Activated naive CD8-positive, alpha-beta T cell treated with anti-CD3 and anti-CD28 coated beads, Interleukin-2, amount 10 ng/mL, durations not matched to agents 7 days and 5 days (primary cell): ENCODE measurements around the gene DPYD. TPM values are rescaled to one million over a fixed set of nuclear protein-coding genes. Genes with fewer than 3 reads are reported as not detected.
A peak's percentile ranks its signal among the peaks of the same experiment; 100 is the strongest.

Source experiments
- ATAC-seq: fragments of 150-1000 bp; cut with Tn5 transposase; one replicate; pipeline ENCODE4 v1.10.0; 2021; ENCODE audit warnings: low read depth, moderate library complexity
- POLR2A ChIA-PET: fragments of 350-600 bp; sonication (Branson Sonifier 250); formaldehyde crosslinking; loops from one replicate; lab custom pipeline; 2021; ENCODE audit warnings: antibody characterized with exemption; lab: Charles Lee
- DNase-seq: peaks from one replicate; pipeline ENCODE4 v3.0.0; 2021
- H3K27ac Mint-ChIP-seq: one replicate; pipeline ENCODE4 v1.8.0; 2022; ENCODE audit warnings: mild to moderate bottlenecking, mixed read lengths
- H3K27me3 Mint-ChIP-seq: one replicate; pipeline ENCODE4 v1.8.0; 2022; ENCODE audit warnings: mild to moderate bottlenecking, moderate library complexity, mixed read lengths
- H3K36me3 Mint-ChIP-seq: one replicate; pipeline ENCODE4 v1.8.0; 2021; ENCODE audit warnings: mild to moderate bottlenecking, mixed read lengths
- H3K4me1 Mint-ChIP-seq: one replicate; pipeline ENCODE4 v1.8.0; 2021; ENCODE audit warnings: mixed read lengths
- H3K4me3 Mint-ChIP-seq: one replicate; pipeline ENCODE4 v1.8.0; 2022; ENCODE audit warnings: mild to moderate bottlenecking, moderate library complexity, mixed read lengths
- H3K9me3 Mint-ChIP-seq: one replicate; pipeline ENCODE4 v1.8.0; 2021; ENCODE audit warnings: mixed read lengths
- total RNA-seq, 2 experiments: library from RNA; stranded (reverse); gene quantifications; one replicate each; pipeline ENCODE4 v1.2.3, GENCODE V29; 2021

The DPYD gene
- total RNA-seq, 2 experiments from 2014 or later, result 42.0 to 42.3 TPM

DNA sequence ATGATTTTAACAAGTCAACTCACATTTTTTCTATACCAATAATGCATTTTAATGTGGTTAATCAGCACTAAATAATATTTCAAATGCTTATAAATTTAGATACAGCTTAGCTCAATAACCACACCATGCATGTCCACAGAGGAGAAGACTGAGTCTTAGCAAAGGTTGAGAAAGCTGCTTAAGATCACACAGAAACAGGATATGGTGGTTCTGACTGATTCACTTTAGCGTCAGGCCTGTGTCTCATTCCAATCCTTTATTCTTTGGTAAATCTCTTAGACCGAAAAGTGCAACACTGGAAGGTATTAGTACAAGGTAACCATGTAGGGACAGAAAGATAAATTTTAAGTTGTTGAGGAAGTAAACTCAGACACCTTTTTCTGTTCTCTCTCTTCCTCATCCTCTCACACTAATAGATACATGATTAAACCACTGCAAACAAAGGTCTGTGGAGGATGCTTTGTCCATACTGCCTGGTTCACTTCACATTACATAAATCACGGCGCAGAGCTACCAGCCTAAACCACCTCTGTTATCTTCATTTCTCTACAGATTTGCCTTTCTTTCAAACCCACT, 139.0 kb downstream of the DPYD start:
- H3K4me3 Mint-ChIP-seq, result no peak overlapping the region
- ATAC-seq, result peak; percentile 63
- peaks cover 9% of the 10 kb centered on the region for H3K4me1 Mint-ChIP-seq
- H3K27me3 Mint-ChIP-seq, result no peaks in the 10 kb centered on the region
- no peaks in the 10 kb centered on the region for H3K9me3 Mint-ChIP-seq
- DNase-seq, result no peak
- POLR2A ChIA-PET, result no interaction called here
- H3K27ac Mint-ChIP-seq, result no peak overlapping the region
- H3K36me3 Mint-ChIP-seq, result peaks cover 2% of the 10 kb centered on the region

DNA sequence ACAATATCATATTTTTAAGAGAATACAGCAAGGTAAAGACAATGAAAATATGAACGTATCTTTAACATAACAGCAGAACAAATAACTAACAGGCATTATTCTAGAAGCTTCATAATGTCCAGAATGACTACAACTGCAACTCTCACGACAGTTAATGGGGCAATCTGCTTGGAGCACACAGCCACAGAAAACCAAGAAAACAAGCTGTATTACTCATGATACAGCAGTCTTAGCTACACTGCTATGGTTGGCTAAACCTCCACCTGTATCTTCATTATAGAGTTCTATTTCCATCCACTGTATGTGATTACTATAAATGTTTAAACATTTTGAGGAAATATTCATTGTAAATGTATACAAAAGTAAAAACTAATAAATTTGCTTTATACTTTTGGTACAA, 139.9 kb downstream of the DPYD start:
- POLR2A ChIA-PET, result no interaction called here
- no peak overlapping the region for H3K27ac Mint-ChIP-seq
- no peaks in the 10 kb centered on the region for H3K27me3 Mint-ChIP-seq
- peaks cover 2% of the 10 kb centered on the region for H3K36me3 Mint-ChIP-seq
- ATAC-seq, result no peak
- H3K4me3 Mint-ChIP-seq, result no peak overlapping the region
- H3K9me3 Mint-ChIP-seq, result no peaks in the 10 kb centered on the region
- H3K4me1 Mint-ChIP-seq, result peaks cover 9% of the 10 kb centered on the region
- DNase-seq, result no peak

DNA sequence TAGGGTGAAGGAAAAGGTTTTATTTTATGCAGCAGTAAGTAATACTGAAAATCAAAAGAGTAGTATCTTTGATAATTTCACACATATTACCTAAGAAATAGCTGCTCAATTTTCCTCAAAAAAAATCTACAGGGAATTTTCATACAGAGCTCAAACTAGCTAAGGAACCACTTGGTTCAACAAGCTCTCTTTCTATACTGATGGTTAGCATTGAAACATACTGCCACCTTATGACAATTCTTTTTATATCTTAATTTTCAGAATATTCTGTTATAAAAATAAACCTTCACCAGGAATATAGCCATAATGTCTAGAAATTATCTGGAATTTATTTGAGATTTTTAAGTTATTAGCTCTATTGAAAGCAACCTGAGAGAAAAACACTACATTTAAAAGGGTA, 142.1 kb downstream of the DPYD start:
- Mint-ChIP-seq H3K27me3 (no peaks in the 10 kb centered on the region), H3K36me3 (peaks cover 2% of the 10 kb centered on the region), H3K27ac (no peak overlapping the region), H3K4me3 (no peak overlapping the region), H3K4me1 (peaks cover 9% of the 10 kb centered on the region), H3K9me3 (no peaks in the 10 kb centered on the region)
- no peak for ATAC-seq
- POLR2A ChIA-PET, result no interaction called here
- no peak for DNase-seq

DNA sequence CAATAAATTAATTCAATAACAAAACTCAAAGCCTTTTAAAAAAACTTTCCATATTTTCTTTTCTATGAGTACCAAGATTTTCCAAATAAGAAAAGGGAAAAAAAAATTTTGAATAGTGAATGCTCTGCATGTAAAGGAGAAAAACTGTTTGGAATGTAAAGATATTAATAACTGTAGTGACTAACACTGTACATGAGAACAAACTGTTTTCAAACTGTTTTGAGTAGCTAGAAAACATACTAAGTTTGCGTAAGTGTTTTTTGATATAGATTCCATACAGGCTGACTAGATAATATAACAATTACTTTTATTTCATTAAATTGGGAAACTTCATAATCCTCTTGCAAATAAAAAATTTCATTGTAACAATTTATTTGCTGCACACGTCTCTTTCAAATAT, 150.5 kb downstream of the DPYD start:
- Mint-ChIP-seq H3K4me3 (no peak overlapping the region), H3K4me1 (no peaks in the 10 kb centered on the region), H3K27me3 (no peaks in the 10 kb centered on the region), H3K36me3 (peaks cover 5% of the 10 kb centered on the region), H3K27ac (no peak overlapping the region), H3K9me3 (no peaks in the 10 kb centered on the region)
- no peak for ATAC-seq
- no peak for DNase-seq
- POLR2A ChIA-PET, result no interaction called here

DNA sequence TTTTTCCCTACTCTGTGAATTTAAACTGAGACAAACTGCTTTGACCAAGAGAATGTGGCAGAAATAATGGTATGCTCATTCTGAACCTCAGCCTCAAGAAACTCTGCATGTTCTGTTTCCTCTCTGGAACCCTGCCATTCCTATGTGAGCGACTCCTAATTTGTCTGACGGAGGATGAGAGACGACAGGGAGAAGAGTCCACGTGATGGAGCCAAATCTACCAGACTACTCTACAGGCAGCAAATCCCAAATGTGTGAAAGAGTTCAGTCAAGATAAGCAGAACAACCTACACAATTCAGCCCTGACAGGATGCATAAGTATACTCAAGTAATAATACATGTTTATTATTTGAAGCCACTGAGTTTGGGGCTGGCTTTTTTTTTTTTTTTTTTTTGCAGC, 153.5 kb downstream of the DPYD start:
- Mint-ChIP-seq H3K27me3 (no peaks in the 10 kb centered on the region), H3K4me1 (no peaks in the 10 kb centered on the region), H3K36me3 (peaks cover 6% of the 10 kb centered on the region), H3K27ac (no peak overlapping the region), H3K4me3 (no peak overlapping the region), H3K9me3 (no peaks in the 10 kb centered on the region)
- POLR2A ChIA-PET, result no interaction called here
- DNase-seq (no peak), ATAC-seq (no peak)

DNA sequence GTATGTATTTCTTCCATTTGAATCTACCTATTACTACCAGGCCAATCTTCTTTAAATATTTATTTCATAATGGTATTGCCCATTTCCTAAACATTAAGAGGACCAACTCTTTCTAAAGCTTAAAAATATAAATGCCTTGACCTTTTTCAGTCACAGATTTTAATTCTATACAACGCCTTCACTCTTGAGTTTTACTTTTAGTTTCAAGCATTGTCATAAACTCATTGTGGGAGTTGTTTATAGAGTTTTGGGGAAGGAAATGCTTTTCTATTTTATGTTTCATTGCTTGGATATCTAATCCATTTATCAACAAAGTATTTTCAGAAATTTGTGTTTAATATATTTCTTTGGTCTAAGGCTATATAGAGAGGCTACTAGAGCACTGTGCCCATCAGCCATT, 155.8 kb downstream of the DPYD start:
- H3K9me3 Mint-ChIP-seq, result peaks cover 2% of the 10 kb centered on the region
- no peaks in the 10 kb centered on the region for H3K4me1 Mint-ChIP-seq
- H3K36me3 Mint-ChIP-seq, result peaks cover 17% of the 10 kb centered on the region
- POLR2A ChIA-PET, result no interaction called here
- H3K27me3 Mint-ChIP-seq, result no peaks in the 10 kb centered on the region
- ATAC-seq, result no peak
- no peak for DNase-seq
- no peak overlapping the region for H3K4me3 Mint-ChIP-seq
- H3K27ac Mint-ChIP-seq, result no peak overlapping the region

DNA sequence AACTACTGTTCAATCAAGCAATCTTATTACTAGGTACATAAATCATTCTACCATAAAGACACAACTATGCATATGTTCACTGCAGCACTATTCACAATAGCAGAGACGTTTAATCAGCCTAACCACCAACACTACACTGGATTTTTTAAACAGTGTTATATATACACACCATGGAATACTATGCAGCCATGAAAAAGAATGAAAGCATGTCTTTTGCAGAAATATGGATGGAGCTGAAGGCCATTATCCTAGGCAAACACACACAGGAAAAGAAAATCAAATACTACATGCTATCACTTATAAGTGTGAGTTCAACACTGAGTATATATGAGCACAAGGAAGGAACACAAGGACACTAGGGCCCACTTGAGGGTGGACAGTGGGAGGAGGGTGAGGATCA, 159.2 kb downstream of the DPYD start:
- Mint-ChIP-seq H3K27ac (no peak overlapping the region), H3K27me3 (no peaks in the 10 kb centered on the region), H3K4me1 (peaks cover 2% of the 10 kb centered on the region), H3K36me3 (peaks cover 19% of the 10 kb centered on the region), H3K4me3 (no peak overlapping the region), H3K9me3 (peaks cover 2% of the 10 kb centered on the region)
- ATAC-seq, result no peak
- POLR2A ChIA-PET, result no interaction called here
- DNase-seq, result no peak

DNA sequence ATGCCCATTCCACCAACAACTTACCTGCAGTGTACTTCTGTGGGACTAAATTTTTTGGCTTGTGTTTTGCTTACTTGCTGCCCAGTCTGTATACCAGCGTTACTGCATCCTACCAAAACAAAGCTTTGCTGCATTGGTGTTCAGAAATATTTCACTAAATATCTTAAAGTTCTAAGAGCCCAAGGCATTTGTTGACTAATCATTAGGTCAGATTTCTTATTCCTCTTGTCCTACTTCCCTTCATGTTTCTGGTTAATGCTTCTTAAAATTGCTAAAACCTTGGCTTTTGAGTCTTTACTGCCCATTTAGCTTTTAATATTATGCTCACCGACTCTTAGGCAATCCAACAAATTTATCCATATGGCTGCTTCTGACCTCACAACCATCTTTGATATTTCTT, 161.8 kb downstream of the DPYD start:
- DNase-seq, result no peak
- POLR2A ChIA-PET, result no interaction called here
- Mint-ChIP-seq H3K4me3 (no peak overlapping the region), H3K27ac (no peak overlapping the region), H3K27me3 (no peaks in the 10 kb centered on the region), H3K4me1 (peaks cover 2% of the 10 kb centered on the region), H3K9me3 (peaks cover 2% of the 10 kb centered on the region), H3K36me3 (peaks cover 19% of the 10 kb centered on the region)
- no peak for ATAC-seq

DNA sequence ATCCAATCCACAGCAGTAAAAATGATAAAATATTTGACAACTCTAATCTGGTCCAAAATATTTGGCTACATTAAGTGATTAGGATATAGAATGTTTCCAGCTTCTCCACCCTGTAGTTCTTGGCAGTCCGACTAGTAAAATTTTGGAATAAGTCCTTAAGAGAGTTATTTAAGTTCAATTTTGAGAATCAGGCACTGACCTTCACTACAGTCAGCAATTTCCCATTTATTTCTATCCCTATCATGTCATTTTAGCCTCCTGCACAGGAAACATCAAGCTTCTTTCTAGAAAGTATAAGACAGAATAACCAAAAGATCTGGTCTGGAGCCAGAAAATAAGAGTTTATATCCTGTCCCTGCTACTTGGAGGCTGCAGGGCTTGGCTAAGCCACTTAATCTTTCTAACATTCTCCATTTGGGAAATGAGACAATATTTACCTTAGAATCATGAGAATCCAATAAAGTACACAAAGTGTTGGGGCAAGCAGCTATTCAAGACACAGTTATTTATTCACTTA, 162.2 kb downstream of the DPYD start:
- POLR2A ChIA-PET, result no interaction called here
- H3K9me3 Mint-ChIP-seq, result peaks cover 2% of the 10 kb centered on the region
- H3K27ac Mint-ChIP-seq, result no peak overlapping the region
- no peak overlapping the region for H3K4me3 Mint-ChIP-seq
- peaks cover 2% of the 10 kb centered on the region for H3K4me1 Mint-ChIP-seq
- peaks cover 17% of the 10 kb centered on the region for H3K36me3 Mint-ChIP-seq
- no peaks in the 10 kb centered on the region for H3K27me3 Mint-ChIP-seq
- no peak for ATAC-seq
- DNase-seq, result no peak

DNA sequence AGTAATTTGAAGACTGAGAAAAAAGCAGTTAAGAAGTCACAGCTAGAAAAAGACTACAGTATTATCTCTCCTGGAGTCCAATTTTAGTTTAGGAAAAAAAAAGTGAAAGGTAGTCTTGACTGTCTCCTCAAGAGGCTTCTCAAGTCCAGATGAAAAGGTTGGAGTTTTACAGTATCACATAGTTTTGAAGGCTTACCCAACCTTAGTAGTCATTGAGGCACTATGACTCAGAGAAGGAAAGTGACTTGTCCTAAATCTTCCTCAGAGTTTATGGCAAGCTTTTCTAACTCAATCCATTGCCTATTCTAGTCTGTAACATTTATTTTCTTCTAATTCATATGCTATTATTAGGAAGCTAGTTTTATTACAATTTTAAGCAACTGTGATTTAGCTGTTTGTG, 174.9 kb downstream of the DPYD start:
- Mint-ChIP-seq H3K4me3 (no peak overlapping the region), H3K9me3 (no peaks in the 10 kb centered on the region), H3K27me3 (no peaks in the 10 kb centered on the region), H3K36me3 (peaks cover under 1% of the 10 kb centered on the region), H3K27ac (no peak overlapping the region), H3K4me1 (no peaks in the 10 kb centered on the region)
- POLR2A ChIA-PET, result no interaction called here
- no peak for ATAC-seq
- DNase-seq, result no peak

DNA sequence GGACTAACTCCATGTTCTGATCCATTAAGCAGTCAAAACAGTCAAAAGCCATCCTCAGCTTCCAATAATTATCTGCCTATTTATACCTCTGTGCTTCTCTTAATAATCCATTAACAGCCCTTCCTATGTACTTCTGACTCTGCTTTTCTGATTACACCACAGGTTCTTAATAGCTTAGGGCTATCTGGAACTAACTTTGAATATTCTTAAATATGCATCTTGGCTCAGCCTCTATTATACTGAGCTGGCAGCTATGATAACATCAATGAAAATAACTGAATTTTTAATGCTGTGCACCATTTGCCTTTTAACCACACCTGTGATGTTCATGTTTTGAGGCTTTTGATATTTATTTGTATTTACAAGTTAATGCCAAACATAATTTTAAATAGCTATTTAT, 175.9 kb downstream of the DPYD start:
- peaks cover 2% of the 10 kb centered on the region for H3K36me3 Mint-ChIP-seq
- H3K9me3 Mint-ChIP-seq, result no peaks in the 10 kb centered on the region
- no peaks in the 10 kb centered on the region for H3K4me1 Mint-ChIP-seq
- H3K27me3 Mint-ChIP-seq, result no peaks in the 10 kb centered on the region
- no peak overlapping the region for H3K27ac Mint-ChIP-seq
- H3K4me3 Mint-ChIP-seq, result no peak overlapping the region
- DNase-seq (no peak), ATAC-seq (no peak)
- POLR2A ChIA-PET, result no interaction called here

DNA sequence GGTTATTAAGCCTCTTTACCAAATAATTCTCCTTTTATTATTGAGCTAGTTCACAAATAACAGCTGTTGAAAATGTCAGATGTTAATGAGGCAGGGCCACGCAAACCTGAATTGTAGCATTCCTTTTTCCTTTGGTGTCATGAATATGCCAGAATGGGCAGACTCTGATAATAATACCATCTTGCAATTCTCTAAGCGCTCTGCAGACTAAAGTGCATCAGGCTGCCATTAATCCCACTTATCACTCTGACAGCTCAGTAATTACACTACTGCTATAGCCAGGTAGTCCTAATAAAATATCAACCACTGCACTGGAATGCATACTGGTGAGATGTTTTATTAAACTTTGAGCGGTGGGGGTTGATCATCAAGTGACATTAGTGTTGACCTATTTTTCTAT, 177.7 kb downstream of the DPYD start:
- DNase-seq (no peak), ATAC-seq (no peak)
- POLR2A ChIA-PET, result no interaction called here
- peaks cover 2% of the 10 kb centered on the region for H3K36me3 Mint-ChIP-seq
- no peaks in the 10 kb centered on the region for H3K27me3 Mint-ChIP-seq
- H3K27ac Mint-ChIP-seq, result no peak overlapping the region
- H3K9me3 Mint-ChIP-seq, result no peaks in the 10 kb centered on the region
- no peak overlapping the region for H3K4me3 Mint-ChIP-seq
- H3K4me1 Mint-ChIP-seq, result no peaks in the 10 kb centered on the region

DNA sequence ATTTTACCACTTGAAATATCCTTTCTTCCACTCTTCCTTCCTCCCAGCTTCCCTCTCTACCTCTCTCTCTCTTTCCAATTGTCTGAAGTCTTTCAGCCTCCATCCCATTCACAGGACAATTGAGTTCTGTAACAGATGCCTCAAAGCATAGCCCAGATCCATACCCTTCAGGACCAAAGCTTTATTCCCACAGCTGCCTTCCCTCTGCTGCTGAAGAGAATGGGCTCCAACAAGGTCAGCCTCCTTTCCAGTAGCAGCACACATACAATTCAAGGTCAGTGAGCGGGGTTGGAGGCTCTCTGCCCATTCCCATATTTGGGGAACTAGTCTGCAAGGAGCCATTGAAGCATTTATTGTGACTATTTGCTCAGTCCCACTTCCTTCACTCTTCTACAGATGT, 179.9 kb downstream of the DPYD start:
- H3K4me3 Mint-ChIP-seq, result no peak overlapping the region
- ATAC-seq (no peak), DNase-seq (no peak)
- peaks cover 2% of the 10 kb centered on the region for H3K36me3 Mint-ChIP-seq
- H3K27me3 Mint-ChIP-seq, result no peaks in the 10 kb centered on the region
- H3K4me1 Mint-ChIP-seq, result no peaks in the 10 kb centered on the region
- no peak overlapping the region for H3K27ac Mint-ChIP-seq
- POLR2A ChIA-PET, result no interaction called here
- no peaks in the 10 kb centered on the region for H3K9me3 Mint-ChIP-seq

DNA sequence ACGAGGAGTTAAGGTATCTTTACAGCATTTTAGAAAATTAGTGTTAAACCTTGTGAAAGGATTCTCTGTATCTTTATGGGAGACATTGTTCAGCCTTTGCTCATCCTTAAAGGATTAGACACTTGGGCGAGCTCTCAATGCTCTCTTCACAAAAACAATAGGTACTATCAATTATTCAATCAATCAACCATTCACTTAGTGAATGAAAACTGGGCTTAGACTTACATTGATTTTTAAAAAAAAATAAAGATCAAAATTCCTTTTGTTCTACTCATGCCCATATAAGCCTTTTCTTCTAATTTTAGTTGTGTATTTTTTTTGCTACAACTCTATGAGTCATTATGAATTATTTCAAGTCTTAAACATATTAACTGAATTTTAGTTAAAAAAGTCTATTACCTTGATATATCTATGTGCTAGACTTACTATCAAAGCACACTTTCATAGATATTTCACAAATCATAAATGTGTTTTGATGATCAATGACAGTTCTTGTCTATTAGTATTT, 181.2 kb downstream of the DPYD start:
- no peak overlapping the region for H3K4me3 Mint-ChIP-seq
- POLR2A ChIA-PET, result no interaction called here
- no peaks in the 10 kb centered on the region for H3K4me1 Mint-ChIP-seq
- no peaks in the 10 kb centered on the region for H3K27me3 Mint-ChIP-seq
- DNase-seq (no peak), ATAC-seq (no peak)
- peaks cover 2% of the 10 kb centered on the region for H3K36me3 Mint-ChIP-seq
- no peak overlapping the region for H3K27ac Mint-ChIP-seq
- no peaks in the 10 kb centered on the region for H3K9me3 Mint-ChIP-seq
